Prostate gland (tissue), 2 donors: Measurements from ENCODE around the gene BABAM2. TPM values are rescaled to one million over a fixed set of nuclear protein-coding genes. Genes with fewer than 3 reads are reported as not detected.

ENCODE experiments used
- DNase-seq: peaks from one replicate; pipeline ENCODE4 v3.0.0-alpha.2; 2019; ENCODE audit warnings: low spot score
- H3K27ac ChIP-seq, 2 donors: fragments of 200-600 bp; sonication (generic); 2 replicates each; pipeline ENCODE4 v1.5.1; 2017 to 2019
- H3K27me3 ChIP-seq: fragments of 200-600 bp; sonication (generic); replicated peaks from 2 replicates; pipeline ENCODE4 v1.5.1; 2019; ENCODE audit not compliant: insufficient read depth
- H3K36me3 ChIP-seq, 2 donors: fragments of 200-600 bp; sonication (generic); 1 replicate in 1 of 2; 2 replicates in 1 of 2; pipeline versions ENCODE4 v1.5.1 to v1.8.1; 2017 to 2019
- H3K4me1 ChIP-seq: fragments of 200-600 bp; sonication (generic); replicated peaks from 2 replicates; pipeline ENCODE4 v1.5.1; 2019
- H3K4me3 ChIP-seq, 2 donors: fragments of 200-600 bp; sonication (generic); 2 replicates each; pipeline ENCODE4 v1.5.1; 2017 to 2019
- H3K9me3 ChIP-seq: fragments of 200-600 bp; sonication (generic); 2 replicates; pipeline ENCODE4 v1.5.1; 2017
- POLR2A ChIP-seq: fragments of 450-650 bp; IDR thresholded peaks from one replicate; pipeline ENCODE4 v1.6.1; 2016; ENCODE audit warnings: antibody characterized with exemption, mild to moderate bottlenecking
- POLR2AphosphoS5 ChIP-seq: sonication (generic); formaldehyde crosslinking; IDR thresholded peaks from one replicate; pipeline ENCODE4 v1.6.1; 2017; ENCODE audit warnings: antibody characterized with exemption
- WGBS: methylation state at CpG from one replicate; pipeline ENCODE4 v1.1.5; 2018; 5-methylcytosine and 5-hydroxymethylcytosine counted together
- intact Hi-C: fragments of 100-400 bp; cut with DNase I; formaldehyde crosslinking; loops from one replicate; pipeline ENCODE4 v1.14.2; 2022
- total RNA-seq, 2 donors: library from RNA; depleted of rRNA; stranded (reverse); fragments of >200 nt; gene quantifications; one replicate each; pipeline ENCODE4 v1.1.0, GENCODE V29; 2016
- TF ChIP-seq, protein P1 (sequence below), 4 experiments: fragments of 200-600 bp in 2 of 4; fragments of 450-650 bp in 2 of 4; sonication (generic) in 2 of 4; IDR thresholded peaks; 1 replicate in 3 of 4; 2 replicates in 1 of 4; pipeline ENCODE4 v1.5.1; 2016 to 2019; ENCODE audit warnings: antibody characterized with exemption in 4 of 4, mild to moderate bottlenecking in 2 of 4, moderate library complexity in 2 of 4

Gene BABAM2
- total RNA-seq, 2 donors from 2014 or later = 35.8 to 37.3 TPM

DNA sequence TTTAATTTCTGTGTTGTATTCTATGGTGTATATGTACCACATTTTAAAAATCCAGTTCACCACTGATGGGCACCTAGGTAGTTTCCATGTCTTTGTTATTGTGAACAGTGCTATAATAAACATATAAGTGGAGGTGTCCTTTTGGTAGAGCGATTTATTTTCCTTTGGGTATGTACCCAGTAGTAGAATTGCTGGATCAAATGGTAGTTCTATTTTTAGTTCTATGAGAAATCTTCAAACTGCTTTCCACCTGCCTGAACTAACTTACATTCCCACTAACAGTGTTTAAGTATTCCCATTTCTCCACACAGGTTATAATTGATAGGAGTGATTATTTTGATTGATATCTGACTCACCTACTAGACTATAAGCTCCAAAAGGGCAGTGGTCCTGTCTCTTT, 148.2 kb downstream of the BABAM2 start:
- H3K4me1 ChIP-seq = no peaks in the 10 kb centered on the region
- no peak overlapping the region for H3K27ac ChIP-seq
- H3K36me3 ChIP-seq = no peaks in the 10 kb centered on the region
- DNase-seq = no peak
- no peaks in the 10 kb centered on the region for H3K9me3 ChIP-seq
- no peak overlapping the region for H3K4me3 ChIP-seq
- TF ChIP-seq, protein P1, sequence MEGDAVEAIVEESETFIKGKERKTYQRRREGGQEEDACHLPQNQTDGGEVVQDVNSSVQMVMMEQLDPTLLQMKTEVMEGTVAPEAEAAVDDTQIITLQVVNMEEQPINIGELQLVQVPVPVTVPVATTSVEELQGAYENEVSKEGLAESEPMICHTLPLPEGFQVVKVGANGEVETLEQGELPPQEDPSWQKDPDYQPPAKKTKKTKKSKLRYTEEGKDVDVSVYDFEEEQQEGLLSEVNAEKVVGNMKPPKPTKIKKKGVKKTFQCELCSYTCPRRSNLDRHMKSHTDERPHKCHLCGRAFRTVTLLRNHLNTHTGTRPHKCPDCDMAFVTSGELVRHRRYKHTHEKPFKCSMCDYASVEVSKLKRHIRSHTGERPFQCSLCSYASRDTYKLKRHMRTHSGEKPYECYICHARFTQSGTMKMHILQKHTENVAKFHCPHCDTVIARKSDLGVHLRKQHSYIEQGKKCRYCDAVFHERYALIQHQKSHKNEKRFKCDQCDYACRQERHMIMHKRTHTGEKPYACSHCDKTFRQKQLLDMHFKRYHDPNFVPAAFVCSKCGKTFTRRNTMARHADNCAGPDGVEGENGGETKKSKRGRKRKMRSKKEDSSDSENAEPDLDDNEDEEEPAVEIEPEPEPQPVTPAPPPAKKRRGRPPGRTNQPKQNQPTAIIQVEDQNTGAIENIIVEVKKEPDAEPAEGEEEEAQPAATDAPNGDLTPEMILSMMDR (IDR thresholded peaks at IDR 0.05) = no peak
- no peak for TF ChIP-seq POLR2A
- TF ChIP-seq POLR2AphosphoS5 = no peak
- intact Hi-C loops = no loop called here
- H3K27me3 ChIP-seq = no peaks in the 10 kb centered on the region
- WGBS = 95% methylated on average over 1 of the region's 1 CpG

GRCh38 chr2:28045676-28046351, 155.3 kb downstream of the BABAM2 start:
- Histone ChIP-seq H3K4me3 (no peak overlapping the region), H3K9me3 (no peaks in the 10 kb centered on the region), H3K36me3 (no peaks in the 10 kb centered on the region), H3K27ac (no peak overlapping the region), H3K4me1 (no peaks in the 10 kb centered on the region), H3K27me3 (no peaks in the 10 kb centered on the region)
- intact Hi-C loops = no loop called here
- TF ChIP-seq, protein P1 (IDR thresholded peaks at IDR 0.05) = no peak
- no peak for TF ChIP-seq POLR2AphosphoS5
- WGBS = 92% methylated on average over 8 of the region's 8 CpGs
- no peak for DNase-seq

DNA sequence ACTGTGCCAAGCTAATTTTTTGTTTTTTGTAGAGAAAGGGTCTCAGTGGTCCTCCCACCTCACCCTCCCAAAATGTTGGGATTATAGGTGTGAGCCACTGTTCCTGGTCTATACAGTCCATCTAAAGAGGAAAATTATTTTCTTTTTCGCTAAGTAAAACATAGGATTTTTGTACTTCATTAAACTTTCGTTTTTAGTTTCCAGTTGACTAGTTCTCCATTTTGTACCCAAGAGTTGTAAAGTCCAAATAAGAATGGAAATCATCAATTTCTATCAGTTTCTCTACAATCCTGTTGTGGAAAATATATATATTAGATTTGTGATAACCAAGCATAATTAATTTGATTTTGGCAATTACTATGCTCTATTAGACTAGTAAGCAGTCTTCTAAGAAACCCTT, 156.4 kb downstream of the BABAM2 start:
- TF ChIP-seq, protein P1 (IDR thresholded peaks at IDR 0.05) = no peak
- no peak for TF ChIP-seq POLR2AphosphoS5
- TF ChIP-seq POLR2A = no peak
- WGBS = 97% methylated on average over 2 of the region's 2 CpGs
- H3K27ac ChIP-seq = no peak overlapping the region

DNA sequence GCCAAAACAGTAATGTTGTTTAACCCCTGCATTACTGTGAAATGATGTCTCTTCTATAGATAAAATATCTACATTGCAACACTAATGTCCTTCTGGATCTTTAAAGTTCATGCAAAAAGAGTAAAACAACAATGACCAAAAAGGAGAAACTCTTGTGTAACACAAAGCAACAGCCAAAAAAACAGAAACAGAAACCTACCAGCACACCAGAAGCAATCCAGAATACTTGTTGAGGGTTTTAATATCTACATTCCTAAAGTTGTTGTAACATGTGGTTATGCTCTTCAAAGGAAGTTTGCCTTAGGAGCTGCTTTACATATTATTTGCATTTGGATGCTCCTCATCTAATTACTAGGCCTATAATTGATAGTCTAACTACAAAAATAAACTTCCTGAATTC, 157.2 kb downstream of the BABAM2 start:
- no peaks in the 10 kb centered on the region for H3K9me3 ChIP-seq
- no peak overlapping the region for H3K4me3 ChIP-seq
- no peaks in the 10 kb centered on the region for H3K4me1 ChIP-seq
- no peak overlapping the region for H3K27ac ChIP-seq
- H3K27me3 ChIP-seq = no peaks in the 10 kb centered on the region
- no peaks in the 10 kb centered on the region for H3K36me3 ChIP-seq
- intact Hi-C loops = no loop called here
- no peak for DNase-seq
- no peak for TF ChIP-seq POLR2AphosphoS5
- TF ChIP-seq, protein P1 (IDR thresholded peaks at IDR 0.05) = no peak
- TF ChIP-seq POLR2A = no peak

More for the DNA sequence above, 156.4 kb downstream of the BABAM2 start:
- Histone ChIP-seq H3K4me3 (no peak overlapping the region), H3K27me3 (no peaks in the 10 kb centered on the region), H3K36me3 (no peaks in the 10 kb centered on the region), H3K4me1 (no peaks in the 10 kb centered on the region), H3K9me3 (no peaks in the 10 kb centered on the region)
- no peak for DNase-seq
- intact Hi-C loops = no loop called here

DNA sequence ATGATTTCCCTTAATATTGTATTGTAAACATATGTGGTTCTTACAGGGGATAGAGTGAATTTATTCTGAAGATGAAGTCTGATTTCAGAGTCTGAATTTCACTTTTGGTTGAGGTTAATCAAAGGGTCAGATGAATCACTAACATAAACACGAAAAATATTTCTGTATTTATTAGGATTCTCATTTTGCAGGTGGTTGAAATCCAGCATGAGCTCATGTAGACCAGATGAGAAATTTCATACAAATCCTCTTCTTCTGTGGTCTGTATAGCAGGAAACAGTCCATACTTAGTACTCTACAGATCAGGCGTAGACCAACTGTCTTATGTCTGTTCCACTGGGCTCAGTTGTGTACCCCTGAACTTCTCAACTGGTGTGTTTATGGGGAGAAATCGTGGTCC, 157.8 kb downstream of the BABAM2 start:
- TF ChIP-seq, protein P1 (IDR thresholded peaks at IDR 0.05) = no peak
- intact Hi-C loops = no loop called here
- Histone ChIP-seq H3K9me3 (no peaks in the 10 kb centered on the region), H3K27ac (no peak overlapping the region), H3K4me1 (no peaks in the 10 kb centered on the region), H3K36me3 (no peaks in the 10 kb centered on the region), H3K4me3 (no peak overlapping the region), H3K27me3 (no peaks in the 10 kb centered on the region)
- 83% methylated on average over 3 of the region's 3 CpGs for WGBS
- no peak for DNase-seq
